HG03175 (cell line): Measurements from ENCODE around the gene VRK3.

Experiments
- ATAC-seq: cut with Tn5 transposase; IDR thresholded peaks from one replicate; pipeline ENCODE4 v1.9.1; 2021; ENCODE audit warnings: mild to moderate bottlenecking, moderate library complexity; ENCODE audit not compliant: unreplicated experiment

Gene VRK3

GRCh38 chr19:49933643-49934042 is 91.5 kb downstream of the VRK3 start:
- ATAC-seq: no peak

- no peak for ATAC-seq
Measured at GRCh38 chr19:49932731-49933131, 92.4 kb downstream of the VRK3 start.

GRCh38 chr19:49932041-49932451 is 93.1 kb downstream of the VRK3 start:
- no peak for ATAC-seq

- no peak for ATAC-seq
Measured at GRCh38 chr19:49931293-49932040, 93.7 kb downstream of the VRK3 start.

GRCh38 chr19:49930483-49931011 is 94.6 kb downstream of the VRK3 start:
- no peak for ATAC-seq

GRCh38 chr19:49929611-49930482 is 95.3 kb downstream of the VRK3 start:
- peak; percentile 79 for ATAC-seq

GRCh38 chr19:49929121-49929610 is 96.0 kb downstream of the VRK3 start, which contains the start of the genes ATF5 and NUP62:
ATF5 (plus strand) TSS chr19:49929205; CDS start chr19:49930851, 1,646 bp downstream.
NUP62 (minus strand) TSS chr19:49929504; CDS start chr19:49909807, 19,697 bp downstream.
- ATAC-seq: peak; percentile 66

- ATAC-seq: no peak
Measured at GRCh38 chr19:49927526-49928264, 97.5 kb downstream of the VRK3 start.

GRCh38 chr19:49926515-49926914 is 98.7 kb downstream of the VRK3 start:
- ATAC-seq: no peak
